ENCODE data around the gene LRTM2.

DNA sequence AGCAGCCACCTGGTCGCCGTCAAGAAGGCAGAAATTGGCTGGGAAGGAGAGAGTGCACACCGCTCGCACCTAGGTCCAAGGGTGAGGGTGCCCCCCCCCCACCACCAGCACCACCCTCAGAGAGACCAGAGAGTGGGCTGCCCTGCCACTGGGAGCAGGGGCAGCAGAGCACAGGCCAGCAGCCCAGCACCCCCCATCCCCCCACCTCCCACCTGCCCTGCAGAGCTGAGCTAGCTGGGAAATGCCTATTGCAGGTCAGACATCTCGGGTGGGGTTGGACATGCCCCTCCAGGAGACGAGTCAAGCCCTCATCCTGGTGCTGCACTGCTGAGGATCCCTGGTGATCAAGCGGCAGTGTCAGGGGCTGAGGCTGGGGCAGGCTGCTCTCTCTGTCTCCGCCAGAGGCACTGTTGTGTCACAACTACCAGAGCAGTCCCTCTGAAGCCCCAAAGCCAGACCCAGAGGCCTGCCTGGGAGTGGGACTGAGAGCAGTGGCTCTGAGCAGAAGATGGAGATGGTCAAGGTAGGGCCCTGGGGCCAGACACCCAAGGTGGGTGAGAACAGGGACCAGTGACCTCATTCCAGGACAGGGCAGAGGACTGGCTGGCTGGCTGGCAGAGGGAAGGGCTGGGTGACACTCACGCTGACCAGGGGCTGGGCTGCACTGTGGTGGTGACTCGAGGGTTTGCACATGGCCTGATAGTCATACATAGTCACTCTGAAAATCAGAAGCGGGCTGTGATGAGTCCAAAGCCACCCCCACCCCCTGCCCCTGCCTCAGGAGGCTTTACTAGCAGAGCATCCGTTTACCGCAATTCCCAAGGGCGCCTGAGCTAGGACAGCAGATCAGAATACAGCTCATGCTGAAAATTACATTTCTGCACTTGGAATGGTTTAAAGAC, 19.7 kb upstream of the LRTM2 start:
- TF ChIP-seq, protein P1, sequence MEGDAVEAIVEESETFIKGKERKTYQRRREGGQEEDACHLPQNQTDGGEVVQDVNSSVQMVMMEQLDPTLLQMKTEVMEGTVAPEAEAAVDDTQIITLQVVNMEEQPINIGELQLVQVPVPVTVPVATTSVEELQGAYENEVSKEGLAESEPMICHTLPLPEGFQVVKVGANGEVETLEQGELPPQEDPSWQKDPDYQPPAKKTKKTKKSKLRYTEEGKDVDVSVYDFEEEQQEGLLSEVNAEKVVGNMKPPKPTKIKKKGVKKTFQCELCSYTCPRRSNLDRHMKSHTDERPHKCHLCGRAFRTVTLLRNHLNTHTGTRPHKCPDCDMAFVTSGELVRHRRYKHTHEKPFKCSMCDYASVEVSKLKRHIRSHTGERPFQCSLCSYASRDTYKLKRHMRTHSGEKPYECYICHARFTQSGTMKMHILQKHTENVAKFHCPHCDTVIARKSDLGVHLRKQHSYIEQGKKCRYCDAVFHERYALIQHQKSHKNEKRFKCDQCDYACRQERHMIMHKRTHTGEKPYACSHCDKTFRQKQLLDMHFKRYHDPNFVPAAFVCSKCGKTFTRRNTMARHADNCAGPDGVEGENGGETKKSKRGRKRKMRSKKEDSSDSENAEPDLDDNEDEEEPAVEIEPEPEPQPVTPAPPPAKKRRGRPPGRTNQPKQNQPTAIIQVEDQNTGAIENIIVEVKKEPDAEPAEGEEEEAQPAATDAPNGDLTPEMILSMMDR (IDR thresholded peaks at IDR 0.05; ENCODE audit: insufficient read depth, low read length): no peak
- no peak for TF ChIP-seq GABPA (IDR thresholded peaks at IDR 0.05; ENCODE audit: low read depth)

Measured in HL-60 (cell line).